Measurements from ENCODE around the gene FGFBP1. TPM values are rescaled to one million over a fixed set of nuclear protein-coding genes. Genes with fewer than 3 reads are reported as not detected.

FGFBP1 gene
- polyA plus RNA-seq, 2 of the 4 experiments (the other 2 are of a cell fraction), result 1.1 to 4.0 TPM

GRCh38 chr4:15926486-15926885 is 12.1 kb downstream of the FGFBP1 start:
- no peak for FAIRE-seq
- ChIA-PET POLR2A (no interaction called here), CTCF (interaction anchor here (2.8 kb wide), 1 partner anchor 44 kb away, joined by 25 read pairs; no protein-coding TSS in a partner anchor)
- no peak for ATAC-seq
- Histone ChIP-seq H3K4me3 (no peak overlapping the region), H3K9me3 (no peaks in the 10 kb centered on the region), H3K27ac (no peak overlapping the region; a peak in 1 of 6 replicates), H3K4me1 (peaks cover 12% of the 10 kb centered on the region), H3K4me2 (no peak overlapping the region)
- DNase-seq (ENCODE audit: low read depth in 1 of 2, low spot score in 1 of 2), result no peak
- no peak for TF ChIP-seq JUN (IDR thresholded peaks at IDR 0.05)
- TF ChIP-seq SMC3 (IDR thresholded peaks at IDR 0.05), result no peak
- TF ChIP-seq SREBF2 (IDR thresholded peaks at IDR 0.05), result no peak
- no peak for TF ChIP-seq KDM5A (IDR thresholded peaks at IDR 0.05)
- TF ChIP-seq NFE2L2 (conservative IDR thresholded peaks at IDR 0.05; ENCODE audit: low read length), result no peak
- no peak for TF ChIP-seq RCOR1 (IDR thresholded peaks at IDR 0.05; ENCODE audit: low read depth, low read length)
- TF ChIP-seq RNF2 (IDR thresholded peaks at IDR 0.05; ENCODE audit: borderline replicate concordance, low read depth), result no peak
- TF ChIP-seq NR3C1 (IDR thresholded peaks at IDR 0.05), result no peak
- TF ChIP-seq TFCP2L1 (CRISPR knock-in tag; IDR thresholded peaks at IDR 0.05), result no peak
- no peak for TF ChIP-seq ELK1 (IDR thresholded peaks at IDR 0.05; ENCODE audit: low read depth, low read length)
- no peak for TF ChIP-seq HOXB5 (CRISPR knock-in tag; IDR thresholded peaks at IDR 0.05)
- no peak for TF ChIP-seq CEBPB (IDR thresholded peaks at IDR 0.05)
- no peak for TF ChIP-seq MAX (IDR thresholded peaks at IDR 0.05)
- TF ChIP-seq CBX8 (IDR thresholded peaks at IDR 0.05), result no peak
- TF ChIP-seq ZC3H11A (IDR thresholded peaks at IDR 0.05), result no peak
- no peak for TF ChIP-seq EP300 (IDR thresholded peaks at IDR 0.05)
- no peak for TF ChIP-seq CHD2 (IDR thresholded peaks at IDR 0.05; ENCODE audit: low read length, partially characterized antibody)
- 90% methylated on average over 7 of the region's 7 CpGs for WGBS (ENCODE audit: missing lambda C conversion rate)

- POLR2A ChIA-PET, result no interaction called here
- 82% methylated on average over 3 of the region's 3 CpGs for WGBS (ENCODE audit: missing lambda C conversion rate)
- FAIRE-seq (no peak), DNase-seq (ENCODE audit: low read depth in 1 of 2, low spot score in 1 of 2) (no peak), ATAC-seq (no peak)
- Histone ChIP-seq H3K27ac (peak overlapping the region in 1 of 2 experiments; percentile 43; a peak in 2 of 6 replicates), H3K9me3 (no peaks in the 10 kb centered on the region), H3K4me3 (no peak overlapping the region), H3K4me2 (no peak overlapping the region), H3K4me1 (peaks cover 17% of the 10 kb centered on the region)
- TF ChIP-seq BHLHE40 (IDR thresholded peaks at IDR 0.05; ENCODE audit: low read depth, low read length) (no peak), HOXB13 (CRISPR knock-in tag; IDR thresholded peaks at IDR 0.05; ENCODE audit: low read depth) (no peak), JUN (IDR thresholded peaks at IDR 0.05) (no peak), ZNF302 (CRISPR knock-in tag; IDR thresholded peaks at IDR 0.05) (no peak)
- CTCF ChIA-PET, result interaction anchor here (0.8 to 2.8 kb wide), 2 partner anchors 43 to 120 kb away, joined by 4 to 25 read pairs; no protein-coding TSS in a partner anchor
Observed at GRCh38 chr4:15925830-15926229, 12.7 kb downstream of the FGFBP1 start.

GRCh38 chr4:15921592-15921932 is 17.0 kb downstream of the FGFBP1 start:
- no peak overlapping the region for H3K4me3 ChIP-seq
- CTCF ChIA-PET, result interaction anchor here (1.0 to 3.4 kb wide), 6 partner anchors 25 to 442 kb away, joined by 3 to 24 read pairs (median 5); no protein-coding TSS in a partner anchor
- H3K9me3 ChIP-seq, result no peaks in the 10 kb centered on the region
- peaks cover 39% of the 10 kb centered on the region for H3K4me1 ChIP-seq
- no peak for DNase-seq (ENCODE audit: low read depth in 1 of 2, low spot score in 1 of 2)
- H3K4me2 ChIP-seq, result peak overlapping the region; percentile 89
- FAIRE-seq, result no peak
- POLR2A ChIA-PET, result interaction anchor here (0.6 to 2.1 kb wide), 2 partner anchors 16 to 107 kb away, joined by 4 to 11 read pairs; no protein-coding TSS in a partner anchor
- WGBS (ENCODE audit: missing lambda C conversion rate), result 95% methylated on average over 1 of the region's 1 CpG
- no peak for TF ChIP-seq TP53 (CRISPR knock-in tag; IDR thresholded peaks at IDR 0.05)
- TF ChIP-seq CBX8 (IDR thresholded peaks at IDR 0.05), result no peak
- TF ChIP-seq NR3C1 (IDR thresholded peaks at IDR 0.05), result no peak
- TF ChIP-seq NPAS2 (CRISPR knock-in tag; IDR thresholded peaks at IDR 0.05; ENCODE audit: borderline replicate concordance), result no peak
- no peak for TF ChIP-seq MYC (IDR thresholded peaks at IDR 0.05; ENCODE audit: borderline replicate concordance, low read length)
- peak in 1 of 2 experiments; percentile 65; a peak in 4 of 6 replicates for ATAC-seq
- peak overlapping the region; percentile 87 for H3K27ac ChIP-seq
